Suprapubic skin (tissue), 3 donors: ENCODE measurements around the gene PPP2R3A.

ENCODE experiments used
- CTCF ChIP-seq, 2 donors: fragments of 200-600 bp in 1 of 2; fragments of 450-650 bp in 1 of 2; sonication (generic) in 1 of 2; IDR thresholded peaks; one replicate each; pipeline ENCODE4 v1.5.1; 2016 to 2019; ENCODE audit warnings: antibody characterized with exemption in 2 of 2, mild to moderate bottlenecking in 1 of 2, moderate library complexity in 1 of 2
- POLR2A ChIP-seq, 2 donors: fragments of 450-650 bp; IDR thresholded peaks; one replicate each; pipeline ENCODE4 v1.6.1; 2017; ENCODE audit warnings: antibody characterized with exemption in 2 of 2, mild to moderate bottlenecking in 2 of 2, moderate library complexity in 2 of 2

- TF ChIP-seq CTCF (IDR thresholded peaks at IDR 0.05), result no peak
- no peak for TF ChIP-seq POLR2A (IDR thresholded peaks at IDR 0.05)
These were observed 145.0 kb downstream of the PPP2R3A start for GRCh38 chr3:136110481-136110880.
